Measurements from ENCODE around the gene TMEM198.

GRCh38 chr2:219598308-219599078, 54.7 kb downstream of the TMEM198 start:
- no peak for TF ChIP-seq EZH2 (IDR thresholded peaks at IDR 0.05; ENCODE audit: borderline replicate concordance, insufficient read depth, low read length, poor library complexity, severe bottlenecking)
- no peak for TF ChIP-seq CTCF (IDR thresholded peaks at IDR 0.05; ENCODE audit: poor library complexity, severe bottlenecking)
- no peak for TF ChIP-seq SMC3 (conservative IDR thresholded peaks at IDR 0.05; ENCODE audit: poor library complexity)
- TF ChIP-seq MXI1 (conservative IDR thresholded peaks at IDR 0.05; ENCODE audit: poor library complexity, severe bottlenecking), result no peak
- TF ChIP-seq RAD21 (conservative IDR thresholded peaks at IDR 0.05), result no peak
- TF ChIP-seq POLR2AphosphoS5 (IDR thresholded peaks at IDR 0.05), result no peak
- no peak for TF ChIP-seq EP300 (conservative IDR thresholded peaks at IDR 0.05; ENCODE audit: poor library complexity, severe bottlenecking)
- no peak for TF ChIP-seq REST (IDR thresholded peaks at IDR 0.05; ENCODE audit: borderline replicate concordance)
- no peak for TF ChIP-seq TAF1 (IDR thresholded peaks at IDR 0.05; ENCODE audit: low read depth)
